HL-60/S4 treated with phorbol 12-myristate 13-acetate at 8.2 ng/mL for 4 days and 3 days (cell line): ENCODE measurements around the gene ATP8B1.

Experiments used
- in situ Hi-C: fragments of 300-500 bp; cut with MboI; formaldehyde crosslinking; loops from 2 replicates; pipeline ENCODE4 v1.15.0; 2022; ENCODE audit warnings: low sequenced_read_pairs

The ATP8B1 gene

DNA sequence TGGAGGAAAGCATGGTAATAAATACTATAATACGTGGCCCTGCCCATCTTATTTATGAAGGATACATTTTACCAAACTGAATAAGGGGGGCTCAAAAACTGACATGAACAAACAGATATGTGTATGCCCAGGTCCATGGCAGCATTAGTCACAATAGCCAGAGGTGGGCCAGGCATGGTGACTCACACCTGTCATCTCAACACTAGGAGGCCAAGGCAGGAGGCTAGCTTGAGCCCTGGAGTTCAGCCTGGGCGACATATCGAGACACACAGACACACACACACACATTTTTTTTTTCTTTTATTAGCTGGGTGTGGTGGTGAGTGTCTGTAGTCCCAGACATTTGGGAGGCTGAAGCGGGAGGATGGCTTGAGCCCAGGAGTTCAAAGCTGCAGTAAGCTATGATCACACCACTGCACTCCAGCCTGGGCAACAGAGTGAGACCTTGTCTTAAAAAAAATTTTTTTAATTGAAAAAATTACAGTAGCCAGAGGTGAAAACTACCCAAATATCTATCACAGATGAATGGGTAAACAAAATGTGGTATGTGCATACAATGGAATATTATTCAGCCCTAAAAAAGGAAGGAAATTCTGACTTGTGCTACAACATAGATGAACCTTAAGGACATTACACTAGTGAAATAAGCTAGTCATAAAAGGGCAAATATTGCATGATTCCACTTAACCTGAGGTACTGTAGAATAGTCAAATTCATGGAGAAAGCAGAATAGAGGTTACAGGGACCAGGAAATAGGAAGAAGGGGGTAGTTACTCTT, 8.0 kb downstream of the ATP8B1 start:
- in situ Hi-C loops = no loop called here

GRCh38 chr18:57793302-57793986, 9.7 kb downstream of the ATP8B1 start:
- in situ Hi-C loops = no loop called here

DNA sequence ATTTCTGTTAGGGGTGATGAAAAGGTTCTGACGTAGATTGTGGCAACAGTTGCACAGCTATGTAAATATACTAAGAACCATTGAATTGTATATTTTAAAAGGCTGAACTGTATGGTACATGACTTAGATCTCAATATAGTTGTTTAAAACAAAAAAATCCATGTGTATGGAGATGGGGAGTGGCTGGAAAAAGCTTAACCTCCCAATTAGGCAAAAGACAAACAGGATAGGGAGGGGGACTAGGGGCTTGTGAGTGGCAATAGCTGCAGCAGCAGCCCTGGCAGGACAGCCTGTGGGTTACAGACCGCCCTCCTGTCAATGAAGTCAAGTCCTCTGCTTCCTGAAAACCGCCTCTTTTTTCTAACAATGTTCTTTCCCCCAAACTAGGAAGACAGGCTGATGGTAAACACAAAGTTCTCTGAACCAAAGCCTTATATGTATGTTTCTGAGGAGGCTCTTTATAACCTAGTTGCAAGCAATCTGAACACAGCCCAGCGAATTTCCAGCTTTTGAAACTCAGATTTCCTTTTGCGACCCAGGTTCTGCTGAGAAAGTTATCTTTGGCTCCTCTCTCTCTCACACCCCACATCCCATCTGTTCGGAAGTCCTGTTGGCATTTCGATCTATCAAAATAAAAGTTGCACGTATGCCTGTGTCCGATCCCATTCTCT, 10.3 kb downstream of the ATP8B1 start:
- in situ Hi-C loops = no loop called here

DNA sequence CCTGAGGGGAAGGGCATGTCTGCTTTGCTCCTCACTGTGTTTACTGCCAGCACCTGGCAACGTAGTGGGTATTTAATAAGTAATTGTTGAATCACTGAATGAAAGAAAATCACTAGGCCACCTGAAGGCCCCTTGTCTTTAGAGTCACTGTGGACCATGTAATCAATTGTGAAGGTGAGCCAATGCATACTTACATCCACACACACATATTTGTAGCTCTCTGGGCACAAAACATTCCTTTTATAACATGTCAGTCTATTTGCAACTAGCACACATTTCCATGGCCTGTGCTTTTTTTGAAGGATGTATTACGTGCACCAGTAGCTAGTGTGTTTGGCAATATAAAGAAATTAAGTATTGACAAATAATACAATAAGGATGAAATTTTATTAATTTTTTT, 11.2 kb downstream of the ATP8B1 start:
- in situ Hi-C loops = no loop called here

DNA sequence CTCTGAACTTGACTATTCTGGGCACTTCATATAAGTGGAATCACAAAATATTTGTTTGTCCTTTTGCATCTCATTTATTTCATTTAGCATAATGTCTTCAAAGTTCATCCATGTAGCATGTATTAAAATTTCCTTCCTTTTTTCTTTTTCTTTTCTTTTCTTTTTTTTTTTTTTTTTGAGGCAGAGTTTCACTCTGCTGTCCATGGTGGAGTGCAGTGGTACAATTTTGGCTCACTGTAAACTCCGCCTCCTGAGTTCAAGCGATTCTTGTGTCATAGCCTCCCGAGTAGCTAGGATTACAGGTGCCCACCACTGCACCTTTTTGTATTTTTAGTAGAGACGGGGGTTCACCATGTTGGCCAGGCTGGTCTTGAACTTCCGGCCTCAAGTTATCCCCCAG, 11.9 kb downstream of the ATP8B1 start:
- in situ Hi-C loops = no loop called here

DNA sequence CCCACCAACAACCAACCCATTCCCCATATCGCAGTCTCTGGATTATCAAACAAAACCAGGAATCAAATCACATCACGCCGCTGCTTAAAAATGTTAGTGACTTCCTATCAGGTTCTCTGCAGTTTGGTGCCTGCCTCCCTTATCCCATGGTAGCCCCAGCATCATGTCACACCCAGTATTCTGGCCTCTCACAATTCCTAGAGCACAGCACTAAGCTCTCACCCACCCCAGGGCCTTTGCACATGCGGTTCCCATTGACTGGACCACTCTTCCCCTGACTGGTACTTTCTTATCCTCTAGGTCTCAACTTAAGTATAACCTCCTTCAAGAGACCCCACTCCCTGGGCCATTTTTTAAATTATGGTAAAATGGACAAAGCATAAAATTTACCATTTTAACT, 12.8 kb downstream of the ATP8B1 start:
- in situ Hi-C loops = no loop called here

- in situ Hi-C loops = no loop called here
These were observed 13.4 kb downstream of the ATP8B1 start for GRCh38 chr18:57789759-57790158.

DNA sequence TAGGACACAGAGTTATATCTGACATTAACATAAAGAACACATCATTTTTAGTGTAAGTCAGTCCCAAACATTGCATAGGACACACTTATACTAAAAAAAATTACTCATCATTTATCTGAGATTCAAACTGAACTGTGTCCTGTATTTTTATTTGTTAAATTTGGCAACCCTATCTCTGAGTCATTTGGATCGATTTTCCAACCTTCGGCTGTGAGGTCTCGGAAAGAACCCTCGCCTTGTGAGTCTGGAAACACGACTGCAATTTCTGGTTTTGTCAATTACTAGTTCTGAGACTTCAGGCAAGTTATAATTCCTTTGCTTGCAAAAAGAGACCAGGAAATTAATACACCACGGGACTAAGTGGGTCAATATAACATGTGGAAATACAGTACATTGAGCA, 14.0 kb downstream of the ATP8B1 start:
- in situ Hi-C loops = no loop called here

- in situ Hi-C loops = no loop called here
These were observed 15.9 kb downstream of the ATP8B1 start for GRCh38 chr18:57787068-57787685.

DNA sequence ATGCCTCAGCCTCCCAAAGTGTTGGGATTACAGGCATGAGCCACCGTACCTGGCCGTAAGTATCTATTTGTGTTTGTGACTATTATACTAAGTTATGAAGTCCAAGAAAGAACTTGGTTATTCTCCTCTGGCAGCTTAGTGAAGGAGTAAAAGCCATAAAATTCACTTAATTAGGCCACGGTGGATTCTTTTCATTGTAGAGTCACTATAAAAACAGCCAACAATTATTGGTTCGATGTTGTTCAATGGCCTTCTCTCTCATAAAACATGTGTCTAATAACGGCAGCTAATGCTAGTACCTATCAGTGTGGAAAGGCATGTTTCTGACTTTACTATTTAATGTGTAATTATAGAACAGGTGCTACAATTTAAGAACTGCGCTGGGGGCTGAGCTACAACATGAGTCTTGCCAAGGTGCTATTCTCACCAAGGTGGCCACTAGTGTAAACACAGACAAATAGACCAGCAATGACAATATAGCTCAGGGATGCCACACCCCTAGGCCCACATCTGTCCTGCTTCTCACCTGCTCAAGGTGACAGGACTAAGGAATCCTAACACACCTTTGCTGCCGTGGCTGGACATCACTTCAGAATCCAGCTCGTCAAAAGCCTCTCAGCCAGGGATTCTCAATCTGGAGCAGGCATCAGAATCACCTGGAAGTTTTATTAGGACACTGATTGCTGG, 17.2 kb downstream of the ATP8B1 start:
- in situ Hi-C loops = no loop called here

- in situ Hi-C loops = no loop called here
These were observed 18.4 kb downstream of the ATP8B1 start for GRCh38 chr18:57784801-57785114.

DNA sequence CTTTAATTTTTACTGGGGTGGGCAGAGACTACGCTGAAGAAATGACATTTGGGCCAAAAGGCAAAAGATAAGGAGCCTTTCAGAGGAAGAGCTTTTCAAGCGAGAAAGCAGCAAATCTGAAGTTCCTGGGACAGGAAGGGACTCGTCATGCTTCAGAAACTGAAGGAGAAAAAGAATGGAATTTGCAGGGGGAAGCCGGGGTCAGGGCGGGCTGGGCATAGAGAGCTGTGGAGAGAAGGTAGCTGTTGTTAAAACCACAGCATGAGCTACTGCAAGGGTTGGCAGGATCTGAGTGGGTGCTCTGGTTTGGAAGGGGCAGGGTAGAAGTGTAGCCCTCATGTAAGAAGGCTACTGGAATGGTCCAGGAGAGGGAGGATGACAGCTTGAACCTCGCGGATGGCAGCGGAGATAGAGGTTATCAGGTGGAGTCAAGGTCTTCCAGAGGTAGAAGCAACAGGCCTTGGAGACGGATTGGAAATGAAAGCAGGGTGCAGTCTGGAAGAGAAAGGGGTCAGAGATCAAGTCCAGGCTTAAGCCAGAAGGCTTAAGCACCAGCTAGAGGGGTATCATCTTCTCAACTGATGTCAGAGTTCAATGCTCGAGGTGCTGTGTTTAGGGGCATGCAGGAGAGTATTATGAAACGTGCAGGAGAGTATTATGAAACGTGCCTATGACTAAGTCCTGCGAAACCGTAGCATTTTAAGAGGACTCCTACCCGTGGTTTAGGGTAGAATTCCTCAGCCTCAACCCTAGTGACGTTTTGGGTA, 18.9 kb downstream of the ATP8B1 start:
- in situ Hi-C loops = no loop called here

GRCh38 chr18:57782049-57782448, 21.1 kb downstream of the ATP8B1 start:
- in situ Hi-C loops = no loop called here

DNA sequence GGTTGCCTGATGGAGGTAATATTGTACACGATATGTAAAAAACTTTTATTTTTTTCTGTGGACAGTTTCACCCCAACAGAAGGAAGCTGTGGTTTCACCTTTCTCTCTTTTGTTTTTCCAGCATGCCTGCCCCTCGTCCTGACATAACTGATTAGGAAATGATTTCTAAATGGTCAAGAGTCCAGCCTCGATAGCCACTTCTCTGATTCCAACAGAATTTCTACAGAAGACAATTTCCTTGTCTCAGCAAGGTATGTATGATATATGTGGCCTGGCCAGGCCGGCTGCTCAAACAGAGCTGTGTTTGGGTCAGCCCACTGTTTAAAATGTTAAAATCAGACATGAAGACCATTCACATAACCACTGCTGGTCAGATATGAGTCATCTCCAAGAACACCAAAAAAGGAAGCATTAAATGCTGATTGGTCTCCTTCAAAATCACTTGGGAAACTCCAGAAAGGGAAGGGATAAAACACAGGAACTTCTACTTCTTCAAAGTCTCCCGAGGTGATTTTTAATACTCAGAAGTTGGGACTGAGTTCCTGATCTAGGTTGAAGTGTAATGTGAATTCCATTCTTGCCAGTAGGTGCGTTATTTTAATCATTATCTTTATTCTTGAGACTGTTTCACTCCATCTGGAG, 22.3 kb downstream of the ATP8B1 start:
- in situ Hi-C loops = no loop called here

DNA sequence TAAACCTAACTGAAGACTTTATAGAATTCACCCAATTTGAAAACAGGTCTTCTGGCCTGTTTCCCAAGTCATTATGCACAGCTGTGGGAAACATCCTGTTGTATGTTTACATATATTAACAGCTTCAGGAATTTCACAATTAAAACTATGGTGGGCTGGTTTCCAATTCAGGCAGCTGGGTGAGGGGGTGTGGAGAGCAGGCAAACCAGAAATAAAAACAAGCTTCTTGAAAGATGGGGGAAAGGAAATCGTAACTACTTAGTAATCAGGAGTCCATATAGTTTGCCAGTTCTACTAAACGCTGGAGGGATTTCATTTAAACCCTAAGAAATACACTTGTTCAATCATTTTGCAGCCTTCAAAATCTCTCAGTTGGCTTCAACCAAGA, 22.8 kb downstream of the ATP8B1 start:
- in situ Hi-C loops = no loop called here

DNA sequence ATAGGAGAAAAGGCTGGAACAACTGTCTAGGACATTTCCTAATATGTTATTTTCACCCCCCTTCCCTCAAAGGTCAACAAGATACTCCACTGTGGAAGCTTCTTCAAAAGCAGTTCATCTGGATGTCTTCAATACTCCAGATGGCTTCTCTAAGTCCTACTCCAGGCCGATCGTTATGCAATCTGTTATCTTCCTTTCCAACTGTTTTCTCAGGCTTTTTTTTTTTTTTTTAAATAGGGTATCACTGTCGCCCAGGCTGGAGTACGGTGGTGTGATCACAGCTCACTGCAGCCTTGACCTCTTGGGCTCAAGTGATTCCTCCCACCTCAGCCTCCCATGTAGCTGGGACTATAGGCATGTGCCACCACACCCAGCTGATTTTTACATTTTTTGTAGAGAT, 26.3 kb downstream of the ATP8B1 start:
- in situ Hi-C loops = no loop called here

DNA sequence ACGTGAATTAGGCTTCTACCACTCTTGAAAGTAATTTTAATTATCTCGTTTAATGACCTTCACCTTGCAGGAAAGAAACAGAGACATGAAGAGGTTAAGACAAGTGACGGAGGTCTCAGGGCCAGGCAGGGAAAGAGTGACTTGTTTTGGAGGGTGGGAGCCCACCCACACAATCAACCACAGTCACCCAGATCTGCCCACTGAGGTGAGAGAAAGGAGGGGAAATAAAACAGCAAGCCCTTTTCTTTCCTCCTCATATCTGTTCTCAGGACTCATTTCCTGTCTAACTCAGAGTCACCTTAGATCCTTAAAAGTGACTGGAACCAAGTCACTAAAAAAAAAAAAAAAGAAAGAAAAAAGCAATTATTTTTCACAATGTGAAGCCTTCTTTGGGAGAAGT, 26.8 kb downstream of the ATP8B1 start:
- in situ Hi-C loops = no loop called here

GRCh38 chr18:57775937-57776336, 27.2 kb downstream of the ATP8B1 start:
- in situ Hi-C loops = no loop called here

DNA sequence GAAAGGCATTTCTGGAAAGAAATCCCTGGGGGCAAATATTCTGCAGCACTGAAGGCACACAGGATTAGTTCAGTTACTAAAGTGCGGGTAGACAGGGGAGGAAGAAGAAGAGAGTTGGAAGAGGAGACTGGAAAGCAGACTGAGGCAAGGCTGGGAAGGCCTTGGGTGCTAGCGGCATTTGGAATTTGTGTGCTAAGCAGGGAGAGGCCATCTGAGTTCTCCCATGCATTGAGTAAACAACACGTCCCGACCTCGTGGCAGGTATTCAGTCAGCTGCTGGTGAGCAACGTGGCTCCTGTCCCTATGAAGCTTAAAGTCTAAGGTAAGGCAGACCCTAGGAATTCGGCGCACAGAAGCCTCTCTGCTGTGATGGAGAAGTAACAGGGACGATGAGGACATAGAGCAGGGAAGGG, 30.7 kb downstream of the ATP8B1 start:
- in situ Hi-C loops = no loop called here

DNA sequence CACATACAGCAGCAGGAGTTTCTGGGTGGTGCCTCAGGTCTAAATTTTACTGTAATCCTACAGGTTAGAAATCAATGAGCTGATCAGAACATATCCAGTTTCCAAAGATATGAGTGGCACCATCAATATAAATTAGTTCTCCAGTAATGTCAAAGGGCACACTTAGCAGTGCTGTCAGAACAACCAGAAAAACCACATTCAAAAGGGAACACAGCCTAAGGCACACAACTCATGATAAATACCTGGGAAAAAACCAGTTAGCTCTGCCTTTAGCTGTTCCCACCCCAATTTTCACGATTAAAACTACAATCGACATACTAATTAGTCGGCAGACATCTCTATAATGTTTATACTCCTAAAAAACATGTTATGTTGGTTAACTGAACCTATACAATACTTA, 31.5 kb downstream of the ATP8B1 start:
- in situ Hi-C loops = no loop called here
